GM12873 (cell line): ENCODE measurements around the gene URB1.

Experiments
- CTCF ChIP-seq: IDR thresholded peaks from 2 replicates; pipeline ENCODE4 v1.5.1; 2012; ENCODE audit warnings: low read depth, mild to moderate bottlenecking, moderate library complexity, low read length, control low read depth; ENCODE audit not compliant: insufficient read depth; ENCODE audit errors: missing control alignments

Gene URB1

DNA sequence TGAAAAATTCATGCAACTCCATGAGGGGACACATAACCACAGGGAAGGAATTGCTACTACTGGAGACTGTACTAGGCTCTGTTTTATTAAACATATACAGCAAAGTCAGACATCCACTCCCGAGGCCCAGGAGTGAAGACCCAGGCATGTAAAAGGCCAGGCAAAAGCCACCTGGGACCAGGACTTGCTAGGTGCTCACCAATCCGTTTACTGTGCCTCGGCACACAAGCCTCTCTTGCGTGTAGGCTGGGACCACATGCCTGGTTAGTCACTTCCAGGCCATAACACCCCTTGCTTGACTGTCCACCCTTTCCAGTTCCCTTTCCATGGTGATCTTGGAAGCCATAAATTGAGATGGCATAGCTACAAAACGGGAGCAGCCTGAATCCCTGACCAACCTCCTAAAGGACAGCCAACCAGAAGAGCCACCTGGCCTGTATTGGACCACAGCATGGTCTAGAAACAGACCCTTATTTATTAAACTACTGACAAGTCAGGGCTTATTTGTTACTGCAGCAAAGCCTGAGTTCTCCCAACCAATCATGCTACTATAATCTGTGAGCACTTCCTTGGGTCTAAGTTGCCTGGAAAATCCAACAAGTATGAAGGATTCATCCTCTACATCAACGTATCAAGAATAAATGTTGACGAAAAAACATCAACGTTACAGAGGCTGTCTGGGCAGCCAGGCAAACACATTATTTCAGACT, 39.7 kb downstream of the URB1 start:
- no peak for TF ChIP-seq CTCF

GRCh38 chr21:32352526-32352925, 40.3 kb downstream of the URB1 start:
- no peak for TF ChIP-seq CTCF

DNA sequence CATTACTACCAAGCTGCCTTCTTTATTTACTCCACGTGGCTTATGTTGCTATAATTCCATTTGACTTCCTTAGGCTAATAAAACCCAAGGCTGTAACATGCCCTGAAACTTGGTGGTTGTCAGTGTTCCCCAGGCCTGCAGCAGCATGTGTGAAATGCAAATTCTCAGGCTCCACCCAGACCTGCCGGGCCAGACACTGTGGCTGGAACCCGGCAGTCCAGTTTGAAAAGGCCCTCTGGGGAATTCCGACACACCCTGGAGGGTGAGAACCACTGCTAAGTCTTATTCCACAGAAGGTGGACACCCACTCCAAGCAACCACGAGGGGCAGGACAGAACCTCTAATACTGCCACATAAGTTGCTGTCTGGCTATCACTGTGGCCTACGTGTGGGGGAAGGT, 41.4 kb downstream of the URB1 start:
- TF ChIP-seq CTCF: no peak

DNA sequence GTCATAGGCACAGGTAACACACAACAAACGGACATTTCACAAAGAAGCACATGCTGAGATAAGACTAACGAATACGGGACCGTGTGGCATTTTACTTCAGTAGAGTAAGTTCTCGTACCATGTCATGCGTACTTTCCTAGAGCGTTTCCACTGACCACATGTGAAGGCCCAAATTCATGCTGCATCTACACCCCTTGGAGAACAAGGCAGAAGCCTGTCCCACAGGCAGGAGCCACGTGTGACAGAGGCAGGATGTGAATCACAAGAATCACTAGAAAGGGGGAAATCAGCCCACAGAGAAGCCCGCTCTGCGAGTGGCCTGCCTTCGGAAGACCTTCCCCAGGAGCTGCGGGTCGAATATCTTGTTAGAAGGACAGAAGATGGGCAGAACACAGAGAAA, 41.8 kb downstream of the URB1 start:
- no peak for TF ChIP-seq CTCF

GRCh38 chr21:32350211-32350980, 42.4 kb downstream of the URB1 start:
- TF ChIP-seq CTCF: no peak

GRCh38 chr21:32349333-32349944, 43.4 kb downstream of the URB1 start:
- TF ChIP-seq CTCF: no peak

DNA sequence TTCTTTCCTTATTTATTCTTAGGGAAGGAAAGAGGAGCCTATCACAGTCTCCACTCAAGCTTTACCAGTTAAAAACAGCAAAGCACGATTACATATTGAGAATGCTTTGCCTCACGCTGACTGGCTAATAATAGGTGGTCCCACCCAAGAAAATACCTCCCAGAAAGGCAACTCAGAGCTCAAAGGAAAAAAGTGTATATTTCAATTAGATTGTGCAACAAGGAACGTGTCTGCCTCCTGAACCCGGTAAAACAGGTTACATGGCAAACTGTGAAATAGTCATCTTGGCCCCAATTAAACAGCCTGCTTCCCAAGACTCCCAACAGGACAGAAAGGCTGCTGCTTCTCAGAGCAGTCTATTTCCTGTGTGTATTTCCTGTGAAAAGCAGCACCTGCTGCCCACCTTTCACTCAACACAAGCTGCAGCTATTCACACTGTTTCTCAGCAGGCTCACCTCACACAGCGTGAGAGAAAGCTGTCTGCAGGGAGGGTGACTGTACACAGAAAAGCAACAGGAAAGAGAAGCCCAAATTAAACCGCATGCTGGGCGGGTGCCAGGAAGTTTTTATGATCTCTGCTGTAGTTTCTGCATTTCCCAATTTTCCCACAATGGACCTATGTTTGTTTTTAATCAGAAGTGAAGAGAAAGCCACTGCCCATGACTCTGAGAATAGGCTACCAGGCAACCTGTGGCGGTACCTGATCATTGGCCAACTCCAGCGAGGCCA, 44.0 kb downstream of the URB1 start:
- no peak for TF ChIP-seq CTCF
